ENCODE data around the gene NFAT5.

The NFAT5 gene

GRCh38 chr16:69747115-69747514, 181.3 kb downstream of the NFAT5 start:
- no peak for DNase-seq

- DNase-seq: no peak
Observed at GRCh38 chr16:69748694-69749345, 183.1 kb downstream of the NFAT5 start.

- no peak for DNase-seq
Observed at GRCh38 chr16:69754143-69754468, 188.3 kb downstream of the NFAT5 start.

Data from activated T-cell treated with anti-CD3 and anti-CD28 coated beads, Interleukin-2, amount 50 U/mL, for 1 hour (primary cell).